ENCODE measurements around the gene NEK1.

GRCh38 chr4:169593050-169593560, 19.3 kb downstream of the NEK1 start:
- no peak for TF ChIP-seq CTCF (IDR thresholded peaks at IDR 0.05)
- TF ChIP-seq POLR2AphosphoS5 (IDR thresholded peaks at IDR 0.05) = no peak

Data from suprapubic skin (tissue), 3 donors.